ENCODE results near the gene DNAL1. TPM values are rescaled to one million over a fixed set of nuclear protein-coding genes. Genes with fewer than 3 reads are reported as not detected.

DNAL1 gene
- polyA plus RNA-seq, 2 of the 4 experiments (the other 2 are of a cell fraction), result 8.3 to 16.3 TPM

GRCh38 chr14:73743431-73743931, 98.7 kb downstream of the DNAL1 start (continued):
- TF ChIP-seq CEBPB (IDR thresholded peaks at IDR 0.05) (no peak), HDAC2 (IDR thresholded peaks at IDR 0.05) (no peak), ESRRA (IDR thresholded peaks at IDR 0.05; ENCODE audit: borderline replicate concordance, low read length) (no peak), REST (IDR thresholded peaks at IDR 0.05) (no peak)

- TF ChIP-seq REST (IDR thresholded peaks at IDR 0.05) (no peak), NR3C1 (IDR thresholded peaks at IDR 0.05) (no peak), SREBF2 (IDR thresholded peaks at IDR 0.05) (no peak), FOSL2 (IDR thresholded peaks at IDR 0.05) (no peak), FOSL2 (CRISPR knock-in tag; IDR thresholded peaks at IDR 0.05) (no peak)
- H3K4me2 ChIP-seq, result peak overlapping the region; percentile 25
Measured at GRCh38 chr14:73744175-73744867, 99.5 kb downstream of the DNAL1 start.

GRCh38 chr14:73744874-73745529, 100.2 kb downstream of the DNAL1 start:
- peak overlapping the region in 1 of 2 experiments; percentile 86; a peak in 3 of 6 replicates for H3K27ac ChIP-seq
- WGBS (ENCODE audit: missing lambda C conversion rate), result 67% methylated on average over 1 of the region's 6 CpGs
- peak overlapping the region; percentile 25 for H3K4me2 ChIP-seq
- ChIA-PET POLR2A (no interaction called here), CTCF (interaction anchor here (1.4 to 10.6 kb wide), 4 partner anchors 11 to 82 kb away, joined by 3 to 138 read pairs (median 64); a partner anchor contains a TSS)
- TF ChIP-seq MYC (IDR thresholded peaks at IDR 0.05; ENCODE audit: borderline replicate concordance, low read length) (no peak), TFCP2L1 (CRISPR knock-in tag; IDR thresholded peaks at IDR 0.05) (no peak), ESRRA (IDR thresholded peaks at IDR 0.05; ENCODE audit: borderline replicate concordance, low read length) (no peak), KDM1A (IDR thresholded peaks at IDR 0.05; ENCODE audit: low read depth) (no peak), USF2 (IDR thresholded peaks at IDR 0.05) (no peak), HEYL (CRISPR knock-in tag; IDR thresholded peaks at IDR 0.05) (no peak), TP53 (CRISPR knock-in tag; IDR thresholded peaks at IDR 0.05) (no peak), ZSCAN20 (CRISPR knock-in tag; IDR thresholded peaks at IDR 0.05) (no peak), EHF (CRISPR knock-in tag; IDR thresholded peaks at IDR 0.05) (no peak), RARB (CRISPR knock-in tag; IDR thresholded peaks at IDR 0.05) (no peak), FOSL2 (IDR thresholded peaks at IDR 0.05) (no peak), FOSL2 (CRISPR knock-in tag; IDR thresholded peaks at IDR 0.05) (no peak), FOXS1 (CRISPR knock-in tag; IDR thresholded peaks at IDR 0.05) (no peak)
- H3K9me3 ChIP-seq, result no peaks in the 10 kb centered on the region
- FAIRE-seq, result no peak
- no peak for DNase-seq (ENCODE audit: low read depth in 1 of 2, low spot score in 1 of 2)
- H3K4me1 ChIP-seq, result peaks cover 80% of the 10 kb centered on the region
- no peak overlapping the region for H3K4me3 ChIP-seq
- ATAC-seq, result no peak

More at GRCh38 chr14:73744175-73744867, 99.5 kb downstream of the DNAL1 start:
- DNase-seq (ENCODE audit: low read depth in 1 of 2, low spot score in 1 of 2), result no peak
- Histone ChIP-seq H3K4me3 (no peak overlapping the region), H3K4me1 (peaks cover 80% of the 10 kb centered on the region), H3K27ac (peak overlapping the region; percentile 23 to 86; a peak in 4 of 6 replicates), H3K9me3 (no peaks in the 10 kb centered on the region)
- POLR2A ChIA-PET, result interaction anchor here (0.6 kb wide), 1 partner anchor 43 kb away, joined by 3 read pairs; no protein-coding TSS in a partner anchor
- WGBS (ENCODE audit: missing lambda C conversion rate), result 77% methylated on average over 7 of the region's 7 CpGs
- ATAC-seq, result 0 out of 6 replicates have a peak, but pooled peaks of 1 of the 2 experiments have one; percentile 3
- CTCF ChIA-PET, result interaction anchor here (0.7 to 10.6 kb wide), 4 partner anchors 11 to 464 kb away, joined by 5 to 138 read pairs (median 64); a partner anchor contains a TSS
- no peak for FAIRE-seq

All from A549 (cell line).